ENCODE measurements around the gene PLEK.
"Not testable (repeated sequence)": the region's sequence is repeated elsewhere in the genome, so short reads cannot be mapped to it uniquely, and the experiment has no call there.

Gene PLEK

GRCh38 chr2:68418855-68419254, 53.8 kb downstream of the PLEK start:
- no peak for DNase-seq

DNA sequence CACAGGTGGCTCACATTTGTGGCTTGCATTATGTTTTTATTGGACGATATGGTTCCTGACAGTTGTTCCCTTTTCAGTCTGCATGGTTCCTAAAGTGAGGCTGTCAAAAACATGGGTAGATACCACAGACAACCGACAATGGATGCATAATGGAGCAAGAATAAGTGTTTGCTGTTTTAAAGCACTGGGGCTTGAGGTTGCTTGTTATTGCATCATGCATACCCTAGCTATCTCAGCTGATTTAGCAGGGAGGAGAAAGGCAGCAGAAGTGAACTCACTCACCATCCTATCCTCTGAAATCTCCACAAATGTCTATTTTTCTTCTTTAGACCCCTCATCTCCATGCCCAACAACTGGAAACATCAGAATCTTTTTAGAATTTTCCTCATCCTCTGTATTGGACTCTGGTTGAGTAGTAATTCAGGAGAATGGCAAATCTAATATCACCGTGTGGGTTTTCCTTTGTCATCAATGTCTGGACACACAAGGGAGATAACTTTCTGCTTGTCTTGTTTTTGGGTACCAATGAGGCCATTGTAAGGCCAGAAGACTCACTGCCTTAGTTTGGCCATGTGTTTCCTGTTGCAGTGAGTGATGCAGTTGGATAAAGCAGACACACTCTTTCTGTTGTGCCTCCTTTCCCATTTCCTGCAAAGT, 55.3 kb downstream of the PLEK start:
- no peak for DNase-seq

DNA sequence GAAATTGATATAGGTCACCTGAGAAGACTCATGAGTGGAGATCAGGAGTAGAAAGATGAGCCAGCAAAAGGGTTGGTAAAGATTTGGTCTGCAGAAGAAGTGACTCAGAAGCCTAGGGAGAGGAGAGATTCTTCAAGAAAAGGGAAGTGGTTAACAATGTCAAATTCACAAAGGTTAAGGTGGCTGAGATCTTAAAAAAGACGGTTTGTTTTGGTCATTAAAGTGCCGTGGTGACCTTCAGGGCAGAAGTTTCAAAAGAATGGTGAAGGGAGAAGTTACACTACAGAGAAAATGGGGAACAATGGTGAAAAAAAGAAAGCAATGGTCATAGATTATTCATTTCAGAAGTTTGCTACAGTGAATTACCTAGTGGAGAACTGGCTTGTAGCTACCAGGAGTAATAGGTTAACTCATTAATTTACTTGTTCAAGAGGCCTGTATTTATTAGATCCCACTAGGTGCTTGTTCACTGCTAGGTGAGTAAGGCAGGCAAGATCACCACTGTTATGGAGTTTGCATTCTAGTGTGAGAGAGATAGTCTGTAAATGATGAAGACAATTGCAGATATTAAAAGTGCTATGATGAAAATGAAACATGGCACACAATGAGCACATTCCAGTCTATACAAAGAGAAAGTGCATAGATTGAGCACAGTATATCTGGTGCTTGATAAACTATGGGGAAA, 59.0 kb downstream of the PLEK start:
- no peak for DNase-seq

DNA sequence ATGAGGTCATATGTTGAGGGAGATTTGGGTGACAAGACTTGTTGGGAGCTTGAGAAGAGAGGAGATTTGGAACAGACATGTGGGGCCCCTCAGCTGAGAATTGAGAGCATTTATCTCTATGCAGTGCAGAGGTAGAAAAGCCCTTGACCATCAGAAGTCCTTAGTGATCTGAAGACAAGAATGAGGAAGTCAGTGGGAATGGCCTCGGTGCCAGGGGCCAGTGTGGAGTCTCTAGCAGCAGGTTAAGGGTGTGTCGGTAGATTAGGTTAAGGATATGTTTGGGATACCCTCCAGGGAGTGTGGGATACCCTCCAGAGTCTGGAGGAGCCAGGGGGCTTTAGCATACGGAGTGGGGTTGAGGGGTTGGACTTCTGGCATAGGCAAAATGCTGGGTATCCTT, 60.4 kb downstream of the PLEK start:
- no peak for DNase-seq

- no peak for DNase-seq
Measured at GRCh38 chr2:68426446-68426845, 61.4 kb downstream of the PLEK start.

DNA sequence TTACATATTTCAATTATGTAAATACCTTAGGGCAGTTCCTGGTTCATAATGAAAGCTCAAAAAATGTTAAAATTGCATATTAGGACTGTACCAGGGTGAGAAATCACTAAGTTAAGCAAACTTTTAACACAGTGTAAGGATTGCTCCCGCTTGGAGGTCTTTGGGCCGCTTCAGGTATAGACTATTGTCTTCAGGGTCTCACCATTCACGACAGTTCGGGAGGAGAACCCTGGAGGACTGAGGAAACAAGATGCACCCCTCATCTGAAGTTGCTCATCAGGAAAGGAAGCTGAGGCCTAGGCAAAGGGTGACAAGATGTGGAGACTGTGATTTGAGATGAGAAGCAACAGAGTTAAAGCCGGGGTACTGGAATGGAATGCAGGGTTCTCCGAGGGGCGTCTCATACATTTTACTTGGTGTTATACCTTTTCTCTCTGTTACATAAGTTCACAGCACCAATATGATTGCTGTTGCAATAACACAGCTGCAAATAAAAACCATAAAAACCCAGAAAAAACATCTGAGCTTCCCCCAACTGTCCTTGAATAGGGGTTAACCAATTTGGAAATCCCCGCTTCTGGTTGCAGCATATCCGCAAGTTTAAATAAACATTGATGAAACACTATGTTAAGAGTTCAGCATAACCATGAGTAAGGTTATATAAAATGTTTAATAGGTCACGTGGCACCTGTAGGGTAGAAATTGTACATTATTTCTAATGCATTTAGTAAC, 61.9 kb downstream of the PLEK start:
- DNase-seq, result no peak

GRCh38 chr2:68428126-68428525, 63.0 kb downstream of the PLEK start:
- no peak for DNase-seq

DNA sequence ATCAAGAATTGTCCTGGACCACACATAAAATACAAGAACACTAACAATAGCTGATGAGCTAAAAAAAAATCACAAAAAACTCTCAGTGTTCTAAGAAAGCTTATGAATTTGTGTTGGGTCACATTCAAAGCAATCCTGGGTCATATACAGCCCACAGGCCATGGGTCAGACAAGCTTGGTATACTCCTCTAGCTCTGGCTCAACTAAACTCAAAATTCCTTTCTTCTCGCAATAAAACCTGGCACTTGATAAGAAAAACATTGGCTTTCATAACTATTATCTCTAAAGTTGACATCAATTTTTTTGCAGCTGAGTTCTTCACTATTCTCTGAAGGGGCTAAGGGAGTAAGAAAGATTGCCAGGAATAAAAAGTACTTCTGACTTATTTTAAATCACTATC, 63.7 kb downstream of the PLEK start:
- no peak for DNase-seq

GRCh38 chr2:68429311-68429826, 64.3 kb downstream of the PLEK start:
- peak; percentile 41 for DNase-seq

DNA sequence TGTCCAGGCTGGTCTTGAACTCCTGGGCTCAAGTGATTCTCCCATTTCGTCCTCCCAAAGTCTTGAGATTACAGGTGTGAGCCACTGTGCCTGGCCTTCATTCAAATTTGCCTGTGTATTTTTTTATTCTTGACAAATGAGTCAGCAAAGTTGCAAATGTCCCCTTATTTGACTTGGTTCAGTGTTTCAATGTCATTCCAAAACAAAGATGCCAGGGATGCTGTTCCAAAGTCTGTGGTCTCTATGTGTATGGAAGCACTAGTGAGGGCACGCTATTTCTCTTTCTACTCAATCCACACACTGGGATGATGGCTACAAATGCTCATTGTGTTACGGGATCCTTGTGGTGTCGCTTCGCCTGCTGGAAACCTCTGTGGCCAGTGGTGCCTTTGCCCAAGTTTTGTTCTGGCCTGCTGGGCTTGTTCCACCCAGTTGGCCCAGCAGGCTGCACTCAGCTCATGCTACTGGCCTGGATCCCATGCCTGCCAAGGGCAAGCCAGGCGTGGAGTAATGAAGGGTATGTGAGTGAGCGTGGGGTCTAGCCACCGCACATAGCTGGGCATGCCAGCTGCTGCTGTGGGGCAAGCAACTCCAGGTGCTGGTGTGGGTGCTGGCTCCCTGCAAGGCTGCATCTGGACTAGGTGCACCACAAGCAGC, 66.4 kb downstream of the PLEK start:
- no peak for DNase-seq

DNA sequence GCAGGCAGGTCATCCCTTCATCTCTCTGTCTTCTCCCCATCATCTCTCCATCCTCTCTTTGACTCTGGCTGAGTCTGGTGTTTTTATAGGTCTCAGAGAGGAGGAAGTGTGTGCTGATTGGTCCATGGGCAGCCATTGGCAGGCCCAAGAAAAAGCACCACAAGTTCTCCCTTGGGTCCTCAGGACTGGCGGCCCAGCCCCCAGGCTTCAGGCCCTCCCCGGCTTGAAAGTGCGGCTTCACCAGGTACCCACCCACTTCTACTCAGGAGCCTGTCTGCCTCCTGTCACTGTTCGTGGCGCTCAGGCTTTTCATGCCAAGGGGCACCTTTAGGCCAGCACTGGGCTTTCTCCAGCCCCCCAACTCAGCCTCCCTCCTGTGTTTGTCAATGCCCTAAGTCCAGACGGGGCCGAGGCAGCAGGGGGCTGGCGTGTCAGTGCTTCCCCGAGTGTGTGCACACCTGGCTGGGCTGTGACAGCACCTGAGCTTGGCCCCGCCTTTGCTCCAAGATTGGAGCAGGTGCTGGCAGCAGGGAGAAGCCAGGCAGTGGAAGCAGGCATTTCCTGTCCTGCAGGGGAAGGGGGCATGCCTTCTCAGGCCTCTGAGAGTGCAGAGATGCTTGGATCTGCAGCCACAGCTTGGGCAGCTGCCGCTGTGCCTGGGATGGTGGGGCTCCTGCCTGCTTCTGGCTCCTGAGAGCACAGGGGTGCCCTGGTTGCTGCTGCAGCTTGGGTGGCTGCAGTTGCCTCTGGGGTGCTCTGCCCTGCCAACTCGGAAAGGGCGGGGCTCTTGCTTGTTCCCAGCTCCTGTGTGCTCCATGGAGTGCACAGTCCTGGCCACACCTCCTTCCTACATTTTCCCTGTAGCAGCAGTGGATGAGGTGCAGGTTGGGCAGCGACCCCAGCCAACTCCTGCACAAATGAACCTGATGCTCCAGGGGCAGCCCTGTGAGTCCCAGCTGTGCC, 67.9 kb downstream of the PLEK start:
- DNase-seq, result no peak

- no peak for DNase-seq
Measured at GRCh38 chr2:68434981-68435380, 69.9 kb downstream of the PLEK start.

DNA sequence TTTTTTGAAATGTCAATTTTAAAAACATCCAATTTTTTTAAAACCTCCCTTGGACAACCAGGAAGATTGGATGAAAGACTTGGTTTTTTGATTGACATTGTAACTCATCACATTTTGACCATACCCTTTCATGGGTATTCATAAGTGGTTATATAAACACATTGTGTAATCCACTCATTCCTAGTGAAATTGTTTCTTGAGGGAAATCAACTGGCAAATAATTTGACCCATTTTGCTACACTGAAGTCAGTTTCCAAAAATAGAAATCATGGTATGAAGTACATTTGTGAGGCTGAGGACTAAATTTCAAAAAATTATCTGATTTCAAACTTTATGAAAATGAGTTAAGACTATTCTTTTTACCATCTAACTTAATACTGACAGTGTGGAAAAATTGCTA, 70.5 kb downstream of the PLEK start:
- no peak for DNase-seq

- no peak for DNase-seq
Measured at GRCh38 chr2:68436270-68436669, 71.2 kb downstream of the PLEK start.

DNA sequence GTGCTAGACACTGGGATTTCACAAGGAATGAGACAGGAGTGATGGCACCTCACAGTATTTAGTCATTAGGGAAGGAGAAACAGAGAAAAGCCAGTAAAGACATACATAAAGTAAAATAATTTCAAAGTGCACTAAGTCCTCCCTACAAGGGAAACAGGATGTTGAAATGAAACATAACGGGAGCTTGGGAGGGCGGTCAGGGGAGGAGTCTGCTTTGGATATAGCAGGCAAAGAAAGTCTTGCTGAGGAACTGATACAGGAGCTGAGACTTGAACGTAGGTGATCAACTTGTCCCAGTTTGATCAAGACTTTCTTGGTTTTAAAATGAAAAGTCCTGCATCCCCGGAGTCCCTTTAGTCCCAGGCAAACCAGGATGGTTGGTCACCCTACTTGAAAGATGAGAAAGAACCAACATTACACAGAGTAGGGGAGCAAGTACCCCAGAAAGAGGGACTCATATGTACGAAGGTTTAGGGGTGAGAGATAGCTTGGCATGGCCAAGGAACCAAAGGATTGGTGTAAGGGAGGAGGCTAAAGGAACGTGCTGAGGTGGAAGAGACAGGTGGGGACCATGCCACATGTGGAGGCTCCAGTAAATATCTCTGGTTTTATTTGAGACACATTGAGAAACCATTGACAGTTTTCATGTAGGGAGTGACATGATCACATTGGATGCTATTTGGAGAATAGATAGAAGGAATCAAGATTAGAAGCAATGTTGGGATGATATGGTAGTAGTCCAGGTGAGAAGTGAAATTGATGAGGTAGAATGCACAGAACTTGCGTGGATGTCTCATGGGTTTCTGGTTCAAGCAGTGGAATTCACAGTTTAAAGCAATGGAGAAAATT, 73.6 kb downstream of the PLEK start:
- DNase-seq, result no peak

- DNase-seq, result peak; percentile 94
Measured at GRCh38 chr2:68441179-68441993, 76.3 kb downstream of the PLEK start.

- no peak for DNase-seq
Measured at GRCh38 chr2:68441994-68442322, 76.9 kb downstream of the PLEK start.

DNA sequence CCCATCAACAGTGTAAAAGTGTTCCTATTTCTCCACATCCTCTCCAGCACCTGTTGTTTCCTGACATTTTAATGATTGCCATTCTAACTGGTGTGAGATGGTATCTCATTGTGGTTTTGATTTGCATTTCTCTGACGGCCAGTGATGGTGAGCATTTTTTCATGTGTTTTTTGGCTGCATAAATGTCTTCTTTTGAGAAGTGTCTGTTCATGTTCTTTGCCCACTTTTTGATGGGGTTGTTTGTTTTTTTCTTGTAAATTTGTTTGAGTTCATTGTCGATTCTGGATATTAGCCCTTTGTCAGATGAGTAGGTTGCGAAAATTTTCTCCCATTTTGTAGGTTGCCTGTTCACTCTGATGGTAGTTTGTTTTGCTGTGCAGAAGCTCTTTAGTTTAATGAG, 81.3 kb downstream of the PLEK start:
- DNase-seq, result not testable (repeated sequence)

Measured in NCI-H2227 treated with DMSO at 0.1 percent for 48 hours (cell line).